Kidney tubule cell (primary cell): ENCODE data around the gene CCDC70.

ENCODE experiments used
- DNase-seq: peaks from one replicate; pipeline ENCODE4 v3.0.0-alpha.2; 2018; ENCODE audit warnings: low spot score

CCDC70 gene

DNA sequence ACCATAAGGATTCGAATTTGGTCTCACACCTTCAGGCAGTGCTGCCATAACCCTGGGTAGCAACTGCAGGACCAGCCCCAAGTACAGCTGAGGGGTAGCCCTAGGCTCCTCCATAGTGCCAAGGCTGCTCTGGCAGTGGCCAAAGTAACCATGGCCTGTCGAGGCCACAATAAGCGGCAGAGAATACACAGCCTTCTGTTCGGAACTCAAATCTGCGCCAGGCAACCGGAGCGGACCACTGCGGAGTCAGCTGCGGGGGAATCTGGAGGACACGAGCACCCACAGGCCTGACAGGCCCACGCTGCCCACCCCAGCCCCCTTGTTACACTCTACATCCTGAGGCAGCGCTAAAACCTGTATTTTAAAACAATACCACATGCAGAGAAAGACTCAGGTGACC is 48.7 kb downstream of the CCDC70 start:
- no peak for DNase-seq

DNA sequence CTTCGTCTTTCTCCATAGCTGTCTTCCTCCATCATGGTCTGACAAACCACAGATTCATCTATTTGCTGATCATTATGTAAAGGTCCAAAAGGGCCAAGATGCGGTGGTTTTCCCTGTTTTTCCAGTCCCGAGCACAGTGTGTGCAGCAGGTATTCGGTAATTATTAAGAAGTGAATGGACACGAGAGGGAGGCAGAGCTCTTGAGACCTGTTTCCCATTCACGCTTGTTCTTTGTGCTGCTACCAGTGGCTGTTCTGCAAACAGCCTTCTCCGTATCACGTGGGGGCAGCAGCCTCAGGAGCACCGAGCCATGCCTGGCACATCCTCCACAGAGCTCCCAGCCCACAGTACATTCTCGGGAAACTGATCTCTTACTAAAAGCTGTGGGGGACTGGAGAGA is 50.3 kb downstream of the CCDC70 start:
- DNase-seq, result peak; percentile 64

- no peak for DNase-seq
These were observed 50.9 kb downstream of the CCDC70 start for GRCh38 chr13:51912511-51913225.

DNA sequence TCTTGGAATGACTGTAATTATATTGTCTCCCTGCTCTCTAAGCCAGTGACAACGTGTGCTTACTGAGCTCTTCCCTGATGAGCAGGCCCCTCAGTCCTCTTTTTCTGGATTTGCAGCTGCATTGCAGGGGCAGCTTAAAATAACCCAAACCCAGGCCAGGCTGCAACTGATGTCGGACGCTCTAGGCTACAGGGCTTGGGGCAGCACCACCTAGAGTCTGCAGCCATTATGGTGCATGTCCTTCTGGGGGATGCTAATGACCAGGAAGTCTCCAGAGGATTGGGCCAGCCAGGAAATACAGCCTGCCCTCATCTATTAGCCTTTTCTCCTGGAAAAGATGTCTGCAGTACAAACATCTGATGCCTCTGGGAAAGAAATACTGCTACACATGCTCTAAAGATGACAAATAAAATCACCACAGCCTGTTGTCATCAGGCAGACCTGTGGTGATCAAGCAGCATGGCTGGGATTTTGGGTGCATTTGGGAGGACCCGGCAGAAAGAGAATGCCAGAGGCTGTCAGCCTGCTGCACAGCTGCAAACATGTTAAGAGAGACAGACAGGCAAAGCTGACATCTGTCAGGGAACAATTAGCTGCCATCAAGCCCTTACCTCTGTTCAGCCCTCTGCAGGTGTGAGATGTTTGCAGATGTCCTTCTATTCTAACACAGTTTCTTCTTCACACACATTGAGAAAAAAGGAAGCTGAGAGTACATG is 51.8 kb downstream of the CCDC70 start:
- DNase-seq, result no peak

GRCh38 chr13:51914137-51914493 is 52.3 kb downstream of the CCDC70 start:
- DNase-seq, result no peak
